Mesendoderm (in vitro differentiated cells): ENCODE data around the gene HSD17B13.

Experiments
- DNase-seq: peaks from one replicate; pipeline ENCODE4 v3.0.0; 2013
- H2AK5ac ChIP-seq: 2 replicates; pipeline ENCODE4 v1.6.1; 2013; ENCODE audit warnings: low read length, inconsistent platforms
- H2BK120ac ChIP-seq: 2 replicates; pipeline ENCODE4 v1.6.1; 2013; ENCODE audit warnings: low read depth, mild to moderate bottlenecking, low read length, moderate library complexity, mixed read lengths
- H2BK15ac ChIP-seq: replicated peaks from 2 replicates; pipeline ENCODE4 v1.6.1; 2013; ENCODE audit warnings: low read depth, mild to moderate bottlenecking, moderate library complexity
- H2BK5ac ChIP-seq: 2 replicates; pipeline ENCODE4 v1.6.1; 2013; ENCODE audit warnings: low read length, inconsistent platforms
- H3K18ac ChIP-seq: 2 replicates; pipeline ENCODE4 v1.6.1; 2013; ENCODE audit warnings: mild to moderate bottlenecking, low read length, mixed read lengths
- H3K23ac ChIP-seq: one replicate; pipeline ENCODE4 v1.6.1; 2013; ENCODE audit warnings: low read length
- H3K27ac ChIP-seq: 2 replicates; pipeline ENCODE4 v1.5.1; 2013; ENCODE audit warnings: low read depth, mild to moderate bottlenecking, inconsistent platforms, low read length, moderate library complexity
- H3K27me3 ChIP-seq: 2 replicates; pipeline ENCODE4 v1.6.1; 2013; ENCODE audit warnings: low read length, control low read depth, mild to moderate bottlenecking, inconsistent platforms; ENCODE audit not compliant: insufficient read depth, poor library complexity
- H3K36me3 ChIP-seq: 2 replicates; pipeline ENCODE4 v1.6.1; 2013; ENCODE audit warnings: low read length, inconsistent platforms; ENCODE audit not compliant: control insufficient read depth, insufficient read depth
- H3K4ac ChIP-seq: one replicate; pipeline ENCODE4 v1.6.1; 2013; ENCODE audit warnings: low read depth, mild to moderate bottlenecking, low read length, moderate library complexity
- H3K4me1 ChIP-seq: 2 replicates; pipeline ENCODE4 v1.6.1; 2013; ENCODE audit warnings: low read depth, low read length, inconsistent platforms; ENCODE audit not compliant: control insufficient read depth
- H3K4me2 ChIP-seq: 2 replicates; pipeline ENCODE4 v1.6.1; 2013; ENCODE audit warnings: low read length
- H3K4me3 ChIP-seq: 2 replicates; pipeline ENCODE4 v1.5.1; 2013; ENCODE audit warnings: mild to moderate bottlenecking, low read length
- H3K56ac ChIP-seq: one replicate; pipeline ENCODE4 v1.6.1; 2013; ENCODE audit warnings: low read length
- H3K79me1 ChIP-seq: 2 replicates; pipeline ENCODE4 v1.6.1; 2013; ENCODE audit warnings: low read length, inconsistent platforms
- H3K79me2 ChIP-seq: 2 replicates; pipeline ENCODE4 v1.6.1; 2013; ENCODE audit warnings: mild to moderate bottlenecking, low read length; ENCODE audit not compliant: control insufficient read depth, insufficient read depth
- H3K9ac ChIP-seq: 2 replicates; pipeline ENCODE4 v1.6.1; 2013; ENCODE audit warnings: low read length, inconsistent platforms
- H4K5ac ChIP-seq: one replicate; pipeline ENCODE4 v1.6.1; 2013; ENCODE audit warnings: low read length
- H4K8ac ChIP-seq: one replicate; pipeline ENCODE4 v1.6.1; 2013; ENCODE audit warnings: low read depth, mild to moderate bottlenecking, control low read depth, low read length, moderate library complexity
- WGBS: extraction: QIAGEN DNeasy Blood & Tissue Kit; methylation state at CpG from one replicate; pipeline ENCODE4 v1.1.7; 2013; ENCODE audit warnings: low lambda C conversion rate, missing lambda C conversion rate; ENCODE audit not compliant: insufficient coverage; ENCODE audit errors: extremely low coverage; 5-methylcytosine and 5-hydroxymethylcytosine counted together

HSD17B13 gene

GRCh38 chr4:87360338-87360935 is 37.8 kb upstream of the HSD17B13 start:
- Histone ChIP-seq H2BK120ac (no peak overlapping the region), H3K36me3 (no peaks in the 10 kb centered on the region), H3K27ac (no peak overlapping the region), H2BK5ac (no peak overlapping the region), H3K4me2 (no peak overlapping the region), H3K4me3 (no peak overlapping the region), H3K4me1 (no peaks in the 10 kb centered on the region), H3K56ac (no peak overlapping the region), H3K9ac (no peak overlapping the region), H2AK5ac (no peak overlapping the region), H4K5ac (no peak overlapping the region), H2BK15ac (no peak overlapping the region), H3K23ac (no peak overlapping the region), H3K27me3 (no peaks in the 10 kb centered on the region), H3K18ac (no peak overlapping the region), H3K79me2 (no peaks in the 10 kb centered on the region), H3K79me1 (no peaks in the 10 kb centered on the region), H4K8ac (no peak overlapping the region), H3K4ac (no peak overlapping the region)
- WGBS: no CpG with 5 or more reads among the region's 7 CpGs
- peak; percentile 6 for DNase-seq

- H3K18ac ChIP-seq: no peak overlapping the region
- DNase-seq: no peak
- no peaks in the 10 kb centered on the region for H3K79me2 ChIP-seq
- H3K36me3 ChIP-seq: no peaks in the 10 kb centered on the region
- no peak overlapping the region for H4K8ac ChIP-seq
- H3K4me2 ChIP-seq: no peak overlapping the region
- no peaks in the 10 kb centered on the region for H3K79me1 ChIP-seq
- H2AK5ac ChIP-seq: no peak overlapping the region
- no peak overlapping the region for H3K9ac ChIP-seq
- no peak overlapping the region for H2BK120ac ChIP-seq
- no peaks in the 10 kb centered on the region for H3K27me3 ChIP-seq
- no peak overlapping the region for H3K23ac ChIP-seq
- H3K27ac ChIP-seq: no peak overlapping the region
- no peak overlapping the region for H3K4ac ChIP-seq
- no peak overlapping the region for H4K5ac ChIP-seq
- no peak overlapping the region for H3K56ac ChIP-seq
- H2BK15ac ChIP-seq: no peak overlapping the region
- no peak overlapping the region for H3K4me3 ChIP-seq
- no CpG with 5 or more reads among the region's 4 CpGs for WGBS
- no peak overlapping the region for H2BK5ac ChIP-seq
- H3K4me1 ChIP-seq: no peaks in the 10 kb centered on the region
These were observed 36.6 kb upstream of the HSD17B13 start for GRCh38 chr4:87359258-87359657.

DNA sequence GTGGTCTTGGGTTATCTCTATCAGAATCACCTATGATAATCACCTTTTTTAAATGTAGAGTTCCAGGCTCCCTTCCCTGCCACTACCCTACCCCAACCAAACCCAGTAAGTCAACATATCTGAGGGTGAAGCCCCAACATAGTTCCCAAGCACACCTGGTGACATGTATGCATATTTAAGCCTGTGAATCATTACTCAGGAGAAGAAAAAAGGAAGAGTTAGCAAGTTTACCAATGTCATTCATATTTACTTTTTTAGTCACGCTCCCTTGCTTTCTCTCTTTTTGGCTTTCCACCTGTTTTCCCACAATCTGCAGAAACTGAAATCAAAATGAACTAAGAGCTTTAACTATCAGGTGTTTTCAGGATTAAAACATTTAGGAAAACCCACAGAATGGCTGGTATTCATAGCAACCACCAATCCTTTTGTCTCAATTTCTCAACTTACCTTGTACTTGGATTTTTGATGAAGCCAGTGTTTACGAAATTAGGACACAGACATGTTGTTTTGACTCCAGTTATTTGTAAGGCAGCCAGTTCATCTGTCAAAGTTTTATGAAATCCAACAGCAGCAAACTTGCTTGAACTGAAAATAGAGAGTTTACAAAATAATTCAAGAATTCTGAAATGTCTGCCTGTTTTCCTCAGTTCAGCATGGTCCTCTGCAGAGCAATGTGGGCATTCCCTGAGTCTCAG is 34.3 kb upstream of the HSD17B13 start:
- Histone ChIP-seq H3K56ac (no peak overlapping the region), H3K27ac (no peak overlapping the region), H3K27me3 (no peaks in the 10 kb centered on the region), H3K36me3 (no peaks in the 10 kb centered on the region), H3K4me3 (no peak overlapping the region), H2BK120ac (no peak overlapping the region), H3K79me1 (no peaks in the 10 kb centered on the region), H4K8ac (no peak overlapping the region), H3K79me2 (no peaks in the 10 kb centered on the region), H3K23ac (no peak overlapping the region), H3K4me2 (no peak overlapping the region), H2AK5ac (no peak overlapping the region), H3K4ac (no peak overlapping the region), H2BK5ac (no peak overlapping the region), H3K18ac (no peak overlapping the region), H2BK15ac (no peak overlapping the region), H3K9ac (no peak overlapping the region), H3K4me1 (no peaks in the 10 kb centered on the region), H4K5ac (no peak overlapping the region)
- no CpG with 5 or more reads among the region's 2 CpGs for WGBS
- peak; percentile 36 for DNase-seq

DNA sequence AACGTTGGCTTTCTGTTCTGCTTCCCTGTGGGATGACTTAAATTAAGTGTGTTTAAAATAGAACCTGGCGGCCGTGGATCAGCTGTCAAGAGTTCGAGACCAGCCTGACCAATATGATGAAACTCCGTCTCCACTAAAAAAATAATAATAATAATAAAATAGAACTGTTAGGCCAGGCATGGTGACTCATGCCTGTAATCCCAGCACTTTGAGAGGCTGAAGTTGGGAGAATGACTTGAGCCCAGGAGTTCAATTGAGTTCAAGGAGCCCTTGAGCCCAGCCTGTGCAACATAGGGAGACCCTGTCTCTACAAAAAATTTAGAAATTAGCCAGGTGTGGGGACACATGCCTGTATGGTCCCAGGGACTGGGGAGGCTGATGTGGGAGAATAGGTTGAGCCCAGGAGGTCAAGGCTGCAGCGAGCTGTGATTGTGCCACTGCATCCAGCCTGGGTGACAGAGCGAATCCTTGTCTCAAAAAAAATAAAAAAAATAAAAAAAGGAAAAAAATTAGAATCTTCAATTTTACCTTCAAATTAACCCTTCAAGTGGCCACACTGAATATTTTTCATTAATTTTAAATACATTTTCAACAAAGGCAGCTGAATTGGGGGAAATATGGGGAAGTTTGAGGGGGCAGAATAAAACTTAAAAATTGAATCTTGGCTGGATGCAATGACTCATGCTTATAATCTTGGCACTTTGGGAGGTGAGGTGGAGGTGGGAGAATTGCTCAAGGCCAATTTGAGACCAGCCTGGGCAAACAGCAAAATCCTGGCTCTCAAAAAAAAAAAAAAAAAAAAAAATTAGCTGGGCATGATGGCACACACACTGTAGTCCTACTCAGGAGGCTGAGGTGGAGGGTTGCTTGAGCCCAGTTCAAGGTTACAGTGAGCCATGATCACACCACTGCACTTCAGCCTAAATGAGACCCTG is 31.8 kb upstream of the HSD17B13 start:
- Histone ChIP-seq H3K27ac (no peak overlapping the region), H3K79me1 (no peaks in the 10 kb centered on the region), H3K4me2 (no peak overlapping the region), H3K9ac (no peak overlapping the region), H3K4me3 (no peak overlapping the region), H2BK5ac (no peak overlapping the region), H2BK15ac (no peak overlapping the region), H4K8ac (no peak overlapping the region), H3K23ac (no peak overlapping the region), H3K4ac (no peak overlapping the region), H4K5ac (no peak overlapping the region), H3K18ac (no peak overlapping the region), H3K4me1 (no peaks in the 10 kb centered on the region), H3K36me3 (no peaks in the 10 kb centered on the region), H3K79me2 (no peaks in the 10 kb centered on the region), H3K56ac (no peak overlapping the region), H2AK5ac (no peak overlapping the region), H2BK120ac (no peak overlapping the region), H3K27me3 (no peaks in the 10 kb centered on the region)
- no peak for DNase-seq
- WGBS: no CpG with 5 or more reads among the region's 7 CpGs

- peak; percentile 66 for DNase-seq
- no peaks in the 10 kb centered on the region for H3K27me3 ChIP-seq
- H3K4ac ChIP-seq: no peak overlapping the region
These were observed 30.9 kb upstream of the HSD17B13 start for GRCh38 chr4:87353592-87353991.

More at GRCh38 chr4:87353592-87353991, 30.9 kb upstream of the HSD17B13 start:
- H2BK5ac ChIP-seq: no peak overlapping the region
- no peak overlapping the region for H3K18ac ChIP-seq
- H4K5ac ChIP-seq: no peak overlapping the region
- H4K8ac ChIP-seq: no peak overlapping the region
- no peaks in the 10 kb centered on the region for H3K36me3 ChIP-seq
- H3K4me3 ChIP-seq: no peak overlapping the region
- no peak overlapping the region for H2BK120ac ChIP-seq
- H3K79me1 ChIP-seq: no peaks in the 10 kb centered on the region
- no peak overlapping the region for H3K4me2 ChIP-seq
- no peak overlapping the region for H3K9ac ChIP-seq
- H3K4me1 ChIP-seq: no peaks in the 10 kb centered on the region
- WGBS: no CpG with 5 or more reads among the region's 3 CpGs
- no peaks in the 10 kb centered on the region for H3K79me2 ChIP-seq
- no peak overlapping the region for H2AK5ac ChIP-seq
- no peak overlapping the region for H3K27ac ChIP-seq
- H3K56ac ChIP-seq: no peak overlapping the region
- H2BK15ac ChIP-seq: no peak overlapping the region
- H3K23ac ChIP-seq: no peak overlapping the region
